GM12874 (cell line): Measurements from ENCODE around the gene HEATR5A.

Experiments
- TF ChIP-seq, protein P1 (sequence below): IDR thresholded peaks from 2 replicates; pipeline ENCODE4 v1.5.1; 2011; ENCODE audit warnings: low read depth, mild to moderate bottlenecking, control low read depth, low read length, moderate library complexity; ENCODE audit not compliant: insufficient read depth

Gene HEATR5A

DNA sequence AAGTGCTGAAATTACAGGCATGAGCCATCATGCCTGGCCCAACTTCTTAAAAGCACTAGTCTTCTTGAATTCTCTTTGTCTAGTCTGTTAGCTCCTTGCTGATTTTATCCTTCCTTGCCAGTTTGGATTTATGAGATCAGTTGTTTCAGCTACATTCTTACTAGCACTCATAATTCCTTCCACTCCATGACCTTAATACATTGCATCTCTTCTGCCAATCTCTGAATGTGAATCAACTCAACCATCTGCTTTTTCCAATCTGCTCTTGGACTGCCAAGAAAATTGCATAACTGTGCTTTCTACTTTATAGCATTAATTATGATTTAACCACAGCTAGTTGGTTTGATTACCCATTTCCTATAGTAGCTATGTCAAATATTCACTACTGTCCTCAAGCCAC is 14.9 kb upstream of the HEATR5A start:
- TF ChIP-seq, protein P1, sequence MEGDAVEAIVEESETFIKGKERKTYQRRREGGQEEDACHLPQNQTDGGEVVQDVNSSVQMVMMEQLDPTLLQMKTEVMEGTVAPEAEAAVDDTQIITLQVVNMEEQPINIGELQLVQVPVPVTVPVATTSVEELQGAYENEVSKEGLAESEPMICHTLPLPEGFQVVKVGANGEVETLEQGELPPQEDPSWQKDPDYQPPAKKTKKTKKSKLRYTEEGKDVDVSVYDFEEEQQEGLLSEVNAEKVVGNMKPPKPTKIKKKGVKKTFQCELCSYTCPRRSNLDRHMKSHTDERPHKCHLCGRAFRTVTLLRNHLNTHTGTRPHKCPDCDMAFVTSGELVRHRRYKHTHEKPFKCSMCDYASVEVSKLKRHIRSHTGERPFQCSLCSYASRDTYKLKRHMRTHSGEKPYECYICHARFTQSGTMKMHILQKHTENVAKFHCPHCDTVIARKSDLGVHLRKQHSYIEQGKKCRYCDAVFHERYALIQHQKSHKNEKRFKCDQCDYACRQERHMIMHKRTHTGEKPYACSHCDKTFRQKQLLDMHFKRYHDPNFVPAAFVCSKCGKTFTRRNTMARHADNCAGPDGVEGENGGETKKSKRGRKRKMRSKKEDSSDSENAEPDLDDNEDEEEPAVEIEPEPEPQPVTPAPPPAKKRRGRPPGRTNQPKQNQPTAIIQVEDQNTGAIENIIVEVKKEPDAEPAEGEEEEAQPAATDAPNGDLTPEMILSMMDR = no peak

DNA sequence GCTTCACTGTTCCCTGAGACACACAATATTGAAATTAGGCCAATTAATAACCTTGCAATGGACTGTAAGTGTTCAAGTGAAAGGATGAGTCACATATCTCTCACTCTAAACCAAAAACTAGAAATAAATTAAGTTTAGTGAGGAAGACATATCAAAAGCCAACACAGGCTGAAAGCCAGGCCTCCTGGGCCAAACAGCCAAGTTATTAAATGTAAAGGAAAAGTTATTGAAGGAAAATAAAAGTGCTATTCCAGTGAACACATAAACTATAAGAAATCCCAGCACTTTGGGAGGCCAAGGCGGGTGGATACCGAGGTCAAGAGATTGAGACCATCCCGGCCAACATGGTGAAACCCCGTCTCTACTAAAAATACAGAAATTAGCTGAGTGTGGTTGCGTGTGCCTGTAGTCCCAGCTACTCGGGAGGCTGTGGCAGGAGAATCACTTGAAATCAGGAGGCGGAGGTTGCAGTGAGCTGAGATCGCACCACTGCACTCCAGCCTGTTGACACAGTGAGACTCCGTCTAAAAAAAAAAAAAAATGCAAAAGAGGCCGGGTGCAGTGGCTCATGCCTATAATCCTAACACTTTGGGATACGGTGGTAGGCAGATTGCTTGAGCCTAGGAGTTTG is 10.4 kb upstream of the HEATR5A start:
- TF ChIP-seq, protein P1 = no peak

DNA sequence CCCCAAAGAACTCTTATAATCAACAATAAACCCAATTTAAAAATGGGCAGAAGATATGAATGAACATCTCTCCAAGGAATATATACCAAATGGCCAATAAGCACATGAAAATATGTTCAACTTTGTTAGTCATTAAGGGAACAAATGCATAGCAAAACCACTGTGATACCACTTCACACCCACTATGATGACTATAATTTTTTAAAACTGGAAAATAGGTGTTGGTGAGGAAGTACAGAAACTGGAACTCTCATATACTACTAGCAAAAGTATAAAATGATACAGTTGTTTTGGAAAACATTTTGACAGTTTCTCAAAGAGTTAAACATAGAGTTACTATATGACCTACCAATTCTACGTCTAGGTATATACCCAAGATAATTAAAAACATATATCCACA is 9.4 kb upstream of the HEATR5A start:
- TF ChIP-seq, protein P1 = no peak

DNA sequence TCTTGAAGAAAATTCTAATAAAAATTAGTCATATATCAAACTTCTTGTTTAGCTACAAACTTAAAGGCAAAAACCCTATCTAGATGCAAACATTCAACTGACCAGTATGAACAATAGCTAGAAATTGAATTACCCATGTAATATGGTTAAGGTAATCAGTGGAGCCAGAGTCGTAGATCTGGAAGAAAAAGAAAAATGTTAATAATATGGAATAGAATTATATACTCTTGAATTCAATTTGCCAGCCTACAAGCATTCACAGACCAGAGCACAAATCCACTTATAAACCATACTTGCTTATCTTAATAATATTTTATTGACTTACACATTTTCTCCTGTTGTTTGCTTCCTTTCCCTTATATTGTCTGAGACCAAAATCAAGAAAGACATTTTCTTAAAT is 7.7 kb upstream of the HEATR5A start:
- TF ChIP-seq, protein P1 = no peak

DNA sequence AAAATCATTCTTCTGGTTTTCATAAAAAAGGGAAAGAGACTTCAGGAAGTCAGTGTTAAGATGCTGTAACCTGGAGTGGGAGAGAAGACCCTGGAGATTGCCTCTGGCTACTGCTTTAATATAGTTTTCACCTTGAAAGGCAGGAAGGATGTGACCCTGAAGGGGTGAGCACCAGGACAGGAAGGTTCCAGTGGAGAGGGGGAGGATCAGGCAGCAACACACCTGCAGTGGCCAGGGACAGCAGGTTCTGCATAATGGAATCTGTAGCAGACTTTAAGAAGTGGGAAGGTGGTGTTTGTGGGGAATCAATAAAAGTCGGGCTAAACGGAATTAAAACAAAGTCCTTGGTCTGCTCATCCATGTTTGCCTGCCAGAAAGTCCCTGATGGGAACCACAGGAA is 6.3 kb upstream of the HEATR5A start:
- TF ChIP-seq, protein P1 = no peak

DNA sequence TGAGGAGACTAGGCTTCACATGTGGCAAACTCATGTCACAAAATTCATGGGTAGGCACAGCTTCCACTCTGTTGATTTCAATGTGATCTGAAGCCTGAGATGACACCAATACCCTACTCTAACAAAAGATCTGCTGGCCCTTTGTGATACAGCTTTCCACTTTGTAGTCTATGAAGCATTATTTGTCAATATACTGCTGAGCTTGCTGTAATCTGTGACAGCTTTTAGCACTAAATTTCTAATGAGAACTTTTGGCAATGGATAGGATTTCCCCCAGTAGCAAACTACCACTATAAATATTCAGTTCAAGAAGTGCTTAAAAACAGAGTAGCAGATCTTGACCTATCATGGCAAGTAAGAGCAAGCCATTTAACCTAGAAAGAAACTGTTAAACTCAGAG is 5.6 kb upstream of the HEATR5A start:
- TF ChIP-seq, protein P1 = no peak

DNA sequence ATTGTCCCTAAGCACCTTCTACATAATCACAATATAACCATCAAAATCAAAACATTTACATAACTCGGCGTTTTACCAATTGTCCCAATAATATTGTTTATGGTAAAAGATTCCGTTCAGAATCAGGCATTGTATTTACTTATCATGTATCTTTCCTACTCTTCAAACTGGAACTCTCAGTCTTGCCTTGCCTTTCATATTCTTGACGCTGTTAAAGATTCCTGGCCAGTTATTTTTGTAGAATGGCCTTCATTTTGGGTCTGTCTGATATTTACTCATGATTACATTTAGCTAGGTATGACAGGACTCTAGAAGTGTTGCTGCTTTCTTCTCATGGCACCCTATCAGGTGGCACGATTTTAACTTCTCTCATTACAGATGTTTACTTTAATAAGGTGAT is 850 bp upstream of the HEATR5A start:
- TF ChIP-seq, protein P1 = no peak
